NCI-H2107 treated with DMSO at 0.1 percent for 48 hours (cell line): ENCODE measurements around the gene MROH9.
A peak's percentile ranks its signal among the peaks of the same experiment; 100 is the strongest.

Experiments
- DNase-seq: peaks from one replicate; lab custom pipeline; 2025; ENCODE audit not compliant: unreplicated experiment; lab: John Stamatoyannopoulos, UW

Gene MROH9

DNA sequence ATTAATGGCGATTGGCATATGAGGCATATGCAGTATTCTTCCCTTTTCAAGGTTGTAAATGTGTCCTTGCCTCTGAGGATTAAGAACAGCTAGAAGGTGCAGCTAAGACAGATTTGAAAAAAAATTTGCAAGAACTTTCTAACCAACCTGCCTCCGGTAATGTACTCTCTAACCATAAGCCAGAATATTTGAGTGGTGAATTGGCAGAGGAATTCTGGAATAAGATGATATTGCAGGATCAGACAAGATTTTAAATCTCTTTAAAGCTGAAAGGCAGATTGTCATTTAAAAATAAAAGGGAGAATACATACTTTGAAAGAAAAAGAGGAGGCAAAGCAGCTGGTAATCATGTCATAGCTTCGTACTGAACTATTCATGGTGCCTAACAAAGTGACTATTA, 29.2 kb downstream of the MROH9 start:
- no peak for DNase-seq

DNA sequence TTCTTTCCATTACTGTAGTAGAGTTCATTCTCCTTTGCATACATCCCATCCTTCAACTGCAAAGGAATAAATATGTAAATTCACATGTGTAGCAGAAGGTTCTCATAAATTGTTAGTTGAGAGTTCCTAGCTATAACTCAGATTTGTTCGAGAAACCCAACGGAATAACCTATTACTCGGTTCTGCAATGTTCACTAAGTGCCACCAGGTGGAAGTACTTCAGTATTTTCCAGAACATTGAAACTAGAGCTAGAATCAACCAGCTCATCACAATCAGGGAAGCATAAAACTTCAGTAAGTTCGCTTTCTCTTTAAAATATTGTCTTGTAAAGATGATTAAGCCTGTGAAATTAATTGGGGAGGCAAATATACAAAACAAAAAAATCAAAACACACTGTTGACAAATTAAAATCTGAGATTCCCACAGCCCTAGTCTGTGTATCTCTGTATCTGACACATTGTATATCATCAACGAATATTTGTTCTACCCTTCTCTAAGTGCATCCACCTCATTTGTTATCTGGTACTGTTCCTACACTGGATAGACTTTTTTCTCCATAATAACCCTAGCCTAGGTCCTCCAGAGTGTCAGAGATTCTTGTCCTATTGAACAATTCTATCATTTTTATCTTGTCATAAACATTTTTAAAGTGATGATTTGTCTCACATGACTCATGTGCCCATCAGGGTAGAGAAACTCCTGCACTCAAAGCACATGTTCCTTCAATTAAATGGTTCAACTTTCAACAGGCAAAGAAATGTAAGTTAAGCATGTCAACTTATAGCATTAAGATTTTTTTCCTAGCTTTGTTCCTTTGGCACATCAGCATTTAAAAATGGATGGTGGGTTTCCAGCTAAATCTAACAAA, 31.9 kb downstream of the MROH9 start:
- peak; percentile 47 for DNase-seq

DNA sequence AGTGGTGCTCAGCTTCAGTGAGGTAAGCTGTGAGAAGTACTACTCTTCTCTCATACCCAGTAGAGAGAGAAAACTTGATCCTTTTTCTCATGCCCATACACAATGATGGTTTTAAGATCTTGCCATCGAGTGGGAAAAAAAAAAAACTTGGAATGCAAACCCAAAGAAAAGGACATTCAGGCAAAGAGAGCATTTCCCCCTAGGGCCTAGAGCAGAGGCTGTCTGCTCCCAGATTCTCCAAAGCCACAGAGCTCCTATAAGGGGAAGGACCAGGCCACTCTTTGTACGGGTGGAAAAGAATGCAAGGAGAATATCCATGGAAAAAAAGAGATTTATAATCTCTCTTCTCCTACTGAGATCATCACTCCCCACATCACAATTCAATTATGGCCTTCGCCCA, 34.9 kb downstream of the MROH9 start:
- DNase-seq, result peak; percentile 3

DNA sequence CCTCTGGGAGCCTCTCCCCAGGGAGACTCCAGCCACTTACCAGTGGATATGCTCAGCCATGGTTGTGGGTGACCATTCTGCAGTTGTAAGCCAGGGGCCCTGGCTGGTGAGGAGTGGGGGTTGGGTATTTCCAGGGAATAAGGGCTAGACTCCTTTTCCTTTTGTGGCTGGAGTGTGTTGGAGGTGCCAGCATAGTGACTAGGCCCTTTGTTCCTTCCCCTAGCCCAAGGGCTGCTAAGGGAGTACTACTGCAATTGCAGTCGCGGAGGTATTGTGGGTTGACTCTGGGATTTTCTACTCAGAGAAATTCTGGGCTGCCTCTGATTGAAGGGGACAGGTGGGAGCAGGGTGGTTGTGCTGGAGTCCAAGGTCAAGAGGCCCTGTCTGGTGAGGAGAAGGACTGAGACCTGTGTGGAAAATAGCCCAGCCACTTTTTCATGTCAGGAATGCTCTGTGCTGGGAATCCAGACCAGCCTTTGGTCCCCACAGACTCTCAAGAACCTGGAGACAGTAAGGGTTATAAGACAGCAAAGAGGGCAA, 43.1 kb downstream of the MROH9 start:
- DNase-seq, result no peak

DNA sequence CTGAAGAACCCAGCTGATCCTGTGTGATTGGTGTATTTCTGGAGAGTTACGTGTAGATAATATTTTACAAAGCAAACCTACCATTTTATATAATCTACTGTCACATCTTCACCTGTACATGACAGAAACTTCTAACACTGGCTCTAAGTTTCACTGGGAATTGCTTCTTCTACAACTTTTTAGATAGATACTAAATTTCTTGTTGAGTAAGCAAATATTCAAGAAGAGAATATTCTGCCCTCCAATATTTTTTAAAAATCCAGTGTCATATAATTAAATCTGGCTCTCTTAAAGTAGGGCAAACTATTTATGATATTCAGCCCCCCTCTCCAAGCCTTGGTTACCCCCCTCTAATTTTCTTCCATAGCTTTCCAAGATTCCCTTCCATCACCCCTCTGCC, 50.1 kb downstream of the MROH9 start:
- no peak for DNase-seq

DNA sequence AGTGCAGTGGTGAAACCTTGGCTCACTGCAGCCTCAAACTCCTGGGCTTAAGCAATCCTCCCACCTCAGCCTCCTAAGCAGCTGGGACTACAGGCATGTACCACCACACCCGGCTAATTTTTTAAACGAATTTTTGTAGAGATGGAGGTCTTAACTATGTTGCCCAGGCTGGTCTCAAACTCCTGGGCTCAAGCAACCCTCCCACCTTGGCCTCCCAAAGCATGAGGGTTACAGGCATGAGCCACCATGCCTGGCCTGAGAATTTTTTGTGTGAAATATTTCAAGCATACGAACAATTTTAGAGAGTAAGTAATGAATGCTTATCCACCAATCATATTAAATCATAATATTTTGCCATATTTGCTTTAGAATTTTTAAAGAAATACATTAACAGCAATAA, 51.6 kb downstream of the MROH9 start:
- DNase-seq, result no peak

DNA sequence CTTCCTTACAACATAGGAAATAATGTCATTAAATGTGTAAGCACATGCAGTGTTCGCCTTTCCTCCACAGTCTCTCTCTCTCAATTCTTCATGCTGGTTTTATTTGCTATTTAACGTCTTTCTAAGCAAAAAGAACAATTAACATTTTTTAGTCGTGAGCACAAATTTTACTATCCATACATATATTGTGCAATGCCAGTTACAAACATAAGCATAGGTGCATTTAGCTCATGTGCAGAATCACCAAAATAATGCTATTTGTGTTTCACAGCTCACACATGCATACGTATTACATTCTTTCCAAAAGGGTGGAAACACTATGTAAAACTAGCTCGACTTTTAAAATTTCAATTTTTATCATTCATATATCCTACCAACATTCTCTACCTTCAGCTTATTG, 52.1 kb downstream of the MROH9 start:
- DNase-seq, result no peak

DNA sequence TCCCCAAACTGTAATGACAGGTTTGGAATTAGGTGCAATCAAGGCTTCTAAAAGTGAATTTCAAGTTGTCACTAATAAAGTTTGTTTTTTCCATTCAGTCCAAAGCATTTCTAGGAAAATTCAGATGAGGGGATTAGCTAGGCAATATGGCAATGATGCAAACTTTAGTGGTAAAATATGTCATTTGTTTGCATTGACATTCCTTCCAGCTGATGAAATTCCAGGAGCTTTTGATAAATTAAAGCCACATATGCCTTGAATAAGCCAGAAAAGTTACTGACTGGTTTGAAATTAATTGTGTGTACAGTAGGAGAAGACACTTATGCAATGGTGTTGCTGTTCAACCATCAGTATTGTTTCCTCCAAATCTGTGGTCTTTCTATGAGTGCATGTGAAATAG, 57.8 kb downstream of the MROH9 start:
- no peak for DNase-seq

DNA sequence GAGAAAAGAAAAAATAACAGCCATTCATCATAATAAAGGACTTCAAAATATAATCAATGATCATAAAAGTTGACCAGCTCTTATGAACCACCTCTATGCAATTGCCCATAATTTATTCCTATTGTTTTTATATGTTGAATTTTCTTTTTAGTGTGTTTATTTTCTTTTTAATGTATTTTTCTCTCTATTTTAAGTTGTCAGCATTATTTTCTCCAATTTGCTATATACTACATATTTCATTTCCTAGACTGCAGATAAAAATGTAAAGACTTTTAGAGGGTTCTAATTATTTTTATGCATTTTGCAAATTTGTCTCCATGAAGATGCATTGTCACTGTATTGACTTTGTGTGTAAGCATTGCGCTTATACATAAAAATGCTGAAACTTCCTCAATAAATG, 58.4 kb downstream of the MROH9 start:
- DNase-seq, result no peak

DNA sequence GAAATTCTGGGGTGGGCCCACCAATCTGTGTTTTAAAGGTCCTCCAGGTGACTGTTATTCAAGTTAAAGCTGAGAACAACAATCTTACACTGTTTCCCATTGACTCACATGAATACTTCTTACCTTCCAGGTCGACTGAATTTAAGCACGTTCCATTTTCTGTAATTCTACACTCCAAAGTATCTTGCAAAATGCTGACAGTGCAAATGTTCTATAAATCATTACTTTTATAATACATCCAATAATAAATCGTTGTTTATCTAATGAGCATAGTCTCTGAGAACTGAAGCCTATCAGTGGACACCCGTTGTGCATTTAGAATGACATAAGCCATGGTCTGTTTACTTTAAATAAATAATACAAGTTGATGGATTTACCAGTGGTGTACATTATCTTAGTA, 79.5 kb downstream of the MROH9 start:
- no peak for DNase-seq

DNA sequence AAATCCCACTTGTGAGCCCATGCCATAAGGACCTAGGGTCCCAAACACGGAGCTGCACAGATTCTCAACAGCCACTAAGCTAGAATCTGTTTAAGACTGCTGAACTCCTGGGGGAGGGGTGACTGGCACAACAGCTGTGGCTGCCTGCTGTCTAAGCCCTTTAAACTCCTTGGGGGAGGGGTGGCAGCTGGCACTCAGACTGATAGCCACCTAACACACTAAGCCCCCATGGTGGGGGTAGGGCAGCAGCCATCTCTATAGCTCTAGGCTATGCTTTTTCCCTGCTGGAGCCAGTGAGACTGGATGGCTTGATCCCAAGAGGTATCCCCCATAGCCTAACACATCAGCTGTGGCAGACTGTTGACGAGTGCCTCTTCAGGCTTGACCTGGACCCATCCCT, 82.1 kb downstream of the MROH9 start:
- no peak for DNase-seq

DNA sequence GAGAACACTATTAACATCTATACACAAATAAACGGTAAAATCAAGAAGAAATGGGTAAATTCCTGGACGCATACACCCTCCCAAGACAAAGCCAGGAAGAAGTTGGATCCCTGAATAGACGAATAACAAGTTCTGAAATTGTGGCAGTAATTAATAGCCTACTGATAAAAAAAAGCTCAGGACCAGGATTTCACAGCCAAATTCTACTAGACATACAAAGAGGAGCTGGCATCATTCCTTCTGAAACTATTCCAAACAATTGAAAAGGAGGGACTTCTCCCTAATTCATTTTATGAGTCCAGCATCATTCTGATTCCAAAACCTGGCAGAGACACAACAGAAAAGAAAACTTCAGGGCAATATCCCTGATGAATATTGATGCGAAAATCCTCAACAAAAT, 84.6 kb downstream of the MROH9 start:
- DNase-seq, result no peak

DNA sequence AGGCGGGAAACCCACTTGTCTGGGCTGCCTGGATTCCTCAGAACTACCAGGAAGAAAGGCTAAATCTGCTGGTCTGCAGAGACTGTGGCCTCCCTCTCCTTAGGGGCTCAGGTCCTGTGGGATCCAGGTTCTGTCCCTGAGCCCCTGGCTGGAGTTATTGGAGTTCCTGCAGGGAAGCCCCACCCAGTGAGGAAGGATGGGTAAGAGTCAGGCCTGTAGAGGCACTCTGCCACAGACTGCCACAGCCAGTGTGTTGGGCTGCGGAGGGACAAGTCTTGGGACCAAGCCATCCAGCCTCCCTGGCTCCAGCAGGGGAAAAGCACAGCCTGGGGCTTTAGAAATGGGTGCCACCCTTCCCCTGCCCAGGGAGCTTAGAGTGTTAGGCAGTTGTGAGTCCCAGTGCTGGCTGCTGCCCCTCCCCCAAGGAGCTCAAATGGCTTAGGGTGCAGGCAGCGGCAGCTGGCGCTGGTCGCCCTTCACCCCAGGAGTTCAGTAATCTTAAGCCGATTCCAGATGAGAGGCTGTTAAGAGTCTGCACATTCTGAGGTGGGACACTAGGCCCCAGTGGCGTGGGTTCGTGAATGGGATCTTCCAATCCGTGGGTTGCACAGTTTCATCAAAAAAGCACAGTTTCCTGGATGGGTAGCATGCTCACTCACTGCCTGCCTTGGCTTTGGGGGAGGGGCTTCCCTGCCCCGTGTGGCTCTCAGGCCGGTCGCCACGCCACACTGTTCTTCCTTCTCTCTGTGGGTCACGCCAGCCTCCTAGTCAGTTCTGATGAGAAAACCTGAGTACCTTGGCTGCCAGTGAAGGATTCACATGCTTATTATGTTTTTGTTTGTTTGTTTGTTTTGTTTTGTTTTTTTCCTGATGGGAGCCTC, 97.7 kb downstream of the MROH9 start:
- no peak for DNase-seq

DNA sequence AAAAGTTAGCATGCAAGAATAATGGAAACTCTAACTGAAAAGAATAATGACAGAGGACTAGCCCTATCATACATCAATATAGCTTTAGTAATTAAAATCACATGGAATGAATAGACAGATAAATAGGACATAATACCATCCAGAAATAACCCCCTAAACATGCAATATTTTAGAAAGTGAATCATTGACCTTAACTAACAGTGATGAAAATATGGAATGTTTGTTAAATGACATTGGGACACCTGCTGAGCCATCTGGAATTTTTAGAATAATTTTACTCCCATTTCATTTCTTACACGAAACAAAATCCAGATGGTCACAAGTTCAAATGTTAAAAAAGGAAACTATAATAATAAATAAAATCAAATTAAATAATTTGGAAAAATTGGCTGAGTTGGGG, 102.3 kb downstream of the MROH9 start:
- DNase-seq, result no peak

DNA sequence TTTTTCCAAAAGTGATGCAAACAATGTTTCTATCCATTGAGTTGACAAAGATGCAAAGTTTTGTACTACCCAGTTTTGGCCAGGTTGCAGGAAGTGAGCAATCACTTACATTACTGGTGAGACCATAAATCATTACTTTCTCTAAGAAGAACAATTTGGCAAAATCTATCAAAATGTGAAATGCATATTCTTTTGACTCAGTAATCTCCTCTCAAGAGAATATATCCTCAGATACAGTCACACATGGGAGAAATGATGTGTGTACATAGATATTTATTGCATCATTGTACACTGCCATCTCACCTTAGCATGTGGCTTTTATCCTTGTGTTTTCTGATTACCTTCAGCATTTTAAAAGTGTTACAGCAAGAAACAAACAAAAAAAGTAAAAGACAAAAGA, 103.0 kb downstream of the MROH9 start:
- no peak for DNase-seq

DNA sequence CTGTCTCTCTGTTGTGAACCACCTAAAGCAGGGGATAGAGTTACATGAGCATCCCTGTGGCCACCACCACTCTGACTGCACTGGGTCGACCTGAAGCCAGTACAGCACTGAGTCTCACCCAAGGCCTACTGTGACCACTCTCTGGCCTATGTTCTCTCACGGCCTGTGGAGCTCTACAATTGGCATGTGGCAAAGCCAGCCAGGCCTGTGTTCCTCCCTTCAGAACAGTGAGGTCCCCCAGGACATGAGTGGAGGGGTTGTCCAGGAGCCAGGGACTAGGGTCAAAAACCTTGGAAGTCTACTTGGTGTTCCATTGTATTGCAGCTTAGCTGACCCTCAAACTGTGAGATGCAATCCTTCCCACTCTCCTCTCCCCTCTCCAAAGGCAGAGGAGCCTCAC, 112.7 kb downstream of the MROH9 start:
- no peak for DNase-seq

DNA sequence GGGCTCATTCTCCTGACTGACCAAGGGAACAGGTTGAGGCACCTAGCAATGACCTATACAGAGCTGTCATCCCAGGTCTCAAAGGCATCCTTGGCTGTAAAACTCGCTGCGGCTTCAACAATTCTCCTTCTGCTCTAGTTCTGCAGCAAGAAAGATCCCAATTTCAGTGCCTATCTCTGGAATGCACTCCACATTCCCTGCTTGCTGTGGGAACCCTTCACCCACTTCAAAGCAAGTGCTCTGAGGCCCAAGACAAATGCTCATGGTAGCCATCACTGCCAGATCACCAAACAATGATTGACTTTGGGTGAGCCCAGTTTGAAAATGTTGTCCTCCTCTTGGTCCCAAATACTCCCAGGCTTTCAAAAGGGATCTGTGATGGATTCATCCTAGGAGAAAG, 117.6 kb downstream of the MROH9 start:
- no peak for DNase-seq

DNA sequence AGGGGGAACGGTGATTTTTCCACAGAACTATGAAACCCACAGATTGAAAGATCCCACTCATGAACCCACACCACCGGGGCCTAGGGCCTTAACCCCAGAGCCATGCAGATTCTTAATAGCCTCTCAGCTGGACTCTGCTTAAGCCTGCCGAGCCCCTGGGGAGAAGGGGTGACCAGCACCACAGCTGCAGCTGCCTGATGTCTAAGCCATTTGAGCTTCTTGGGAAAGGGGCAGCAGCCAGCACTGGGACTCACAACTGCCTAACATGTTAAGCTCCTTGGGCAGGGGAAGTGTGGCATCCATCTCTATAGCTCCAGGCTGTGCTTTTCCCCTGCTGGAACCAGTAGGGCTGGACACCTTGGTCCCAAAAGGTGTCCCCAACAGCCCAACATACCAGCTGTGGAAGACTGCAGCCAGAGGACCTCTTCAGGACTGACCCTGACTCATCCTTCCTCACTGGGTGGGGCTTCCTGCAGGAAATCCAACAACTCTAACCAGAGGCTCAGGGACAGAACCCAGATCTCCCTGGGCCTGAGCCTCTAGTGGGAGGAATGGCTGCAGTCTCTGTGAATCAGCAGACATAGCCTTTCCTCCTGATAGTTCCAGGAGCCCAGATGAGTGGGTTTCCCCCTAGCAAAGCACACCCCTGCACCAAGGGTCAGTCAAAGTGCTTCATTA, 120.8 kb downstream of the MROH9 start:
- DNase-seq, result no peak

DNA sequence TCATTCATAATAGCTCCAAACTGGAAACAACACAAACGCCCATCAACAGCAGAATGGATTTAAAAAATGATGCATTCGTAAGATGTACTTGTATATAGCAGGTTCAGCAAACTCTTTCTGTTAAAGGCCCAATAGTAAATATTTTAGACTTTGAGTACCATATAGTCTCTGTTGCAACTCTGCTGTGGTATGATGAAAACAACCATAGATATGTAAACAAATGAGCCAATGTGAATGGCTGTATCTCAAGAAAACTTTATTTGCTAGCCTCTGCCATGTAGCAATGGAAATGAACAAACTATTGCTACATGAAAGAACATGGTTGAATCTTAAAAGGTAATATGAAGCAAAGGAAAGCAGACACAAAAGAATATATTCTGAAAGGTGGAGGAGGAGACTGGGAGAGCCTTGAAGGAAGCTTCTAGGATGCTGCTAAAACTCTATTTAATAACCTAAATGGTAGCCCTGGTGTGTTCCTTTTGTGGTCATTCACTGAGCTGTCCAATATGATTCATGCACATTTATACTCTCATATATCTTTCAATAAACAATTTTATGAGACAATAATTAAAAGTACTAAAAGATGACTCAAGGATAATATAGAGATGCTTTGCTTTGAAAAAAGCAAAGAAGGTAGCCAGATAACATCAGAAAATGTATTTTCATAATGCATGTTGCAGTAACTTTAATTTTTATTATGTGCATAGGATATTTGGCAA, 126.2 kb downstream of the MROH9 start:
- DNase-seq, result no peak

DNA sequence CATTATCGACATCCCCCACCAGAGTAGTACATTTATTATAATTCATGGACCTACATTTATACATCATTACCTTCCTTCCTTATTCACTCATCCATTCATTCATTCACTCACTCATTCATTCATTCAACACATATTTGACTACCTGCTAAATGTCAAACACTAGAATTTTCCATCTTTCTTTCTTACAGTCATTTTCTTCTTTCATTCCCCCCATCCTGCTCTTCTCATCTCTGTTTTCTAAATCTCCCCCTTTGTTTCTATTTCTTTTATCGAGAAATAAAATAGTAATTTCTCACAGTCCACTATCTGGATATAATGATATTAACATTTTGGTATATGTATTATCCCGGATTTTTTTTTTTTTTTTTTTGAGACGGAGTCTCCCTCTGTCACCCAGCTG, 127.6 kb downstream of the MROH9 start:
- no peak for DNase-seq

DNA sequence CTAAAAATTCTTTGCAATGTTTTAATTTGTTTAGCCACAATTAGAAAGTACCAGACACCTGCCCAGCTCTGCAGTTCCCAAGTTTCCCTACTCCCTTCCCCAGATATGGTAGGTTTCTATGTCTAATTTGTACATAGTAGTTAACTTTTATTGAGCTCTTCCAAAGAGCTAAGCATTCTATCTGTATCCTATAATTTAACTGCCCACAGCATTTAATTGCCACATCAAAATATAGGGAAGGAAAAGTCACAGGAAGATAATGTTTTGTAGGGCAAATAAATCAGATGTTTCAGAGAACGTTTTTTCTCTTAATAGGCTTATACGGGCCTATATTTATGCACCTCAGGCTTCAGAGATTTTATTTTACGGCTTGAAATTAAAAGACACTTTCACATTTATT, 139.7 kb downstream of the MROH9 start:
- no peak for DNase-seq
